HCT116 (cell line): ENCODE results near the gene CEP290. TPM values are rescaled to one million over a fixed set of nuclear protein-coding genes. Genes with fewer than 3 reads are reported as not detected.

Source experiments
- ATAC-seq: fragments of 200-7000 bp; cut with Tn5 transposase; 2 replicates; pipeline ENCODE4 v1.9.1; 2020; ENCODE audit warnings: mild to moderate bottlenecking, moderate library complexity
- BruUV-seq: library from RNA; stranded (reverse); fragments of 400-500 nt; replicated peaks from 2 replicates; lab custom pipeline; 2021; lab: Mats Ljungman, UMichigan
- CTCF ChIA-PET: fragments of 300-600 bp; sonication (Branson Sonifier 250); formaldehyde crosslinking; loops from one replicate; lab custom pipeline; 2021; ENCODE audit warnings: antibody characterized with exemption; lab: Charles Lee
- POLR2A ChIA-PET: fragments of 300-600, 350-600 bp; sonication (Branson Sonifier 250); formaldehyde crosslinking; loops from one replicate; lab custom pipeline; 2021; ENCODE audit warnings: antibody characterized with exemption; lab: Charles Lee
- RAD21 ChIA-PET, 2 experiments: fragments of 300-600 bp; sonication (Branson Sonifier 250); formaldehyde crosslinking; loops; one replicate each; lab custom pipeline; 2023; ENCODE audit warnings: low total read pairs in 2 of 2; ENCODE audit not compliant: uncharacterized antibody in 2 of 2, unreplicated experiment in 2 of 2, low non-redundant PET in 1 of 2; lab: Charles Lee
- DNase-seq: peaks from one replicate; pipeline ENCODE4 v3.0.0-alpha.2; 2010; ENCODE audit warnings: low read depth, low spot score
- H2AFZ ChIP-seq: fragments of 200-600 bp; shearing (Covaris generic), sonication (generic); 2 replicates; pipeline ENCODE4 v1.6.1; 2017; ENCODE audit warnings: low read depth, mixed run types, mixed read lengths, antibody characterized with exemption, low read length; ENCODE audit not compliant: poor library complexity, severe bottlenecking
- H3K27ac ChIP-seq: 2 replicates; pipeline ENCODE4 v1.5.1; 2012; ENCODE audit warnings: low read depth, low read length
- H3K27me3 ChIP-seq: fragments of 200-600 bp; sonication (generic); 2 replicates; pipeline ENCODE4 v1.6.1; 2016; ENCODE audit warnings: mixed run types, low read length, mixed read lengths; ENCODE audit not compliant: insufficient read depth
- H3K36me3 ChIP-seq, 2 experiments: fragments of 200-500 bp in 1 of 2; fragments of 200-600 bp in 1 of 2; sonication (Bioruptor generic) in 1 of 2; sonication (generic) in 1 of 2; 2 replicates each; pipeline versions ENCODE4 v1.5.1 to v1.6.1; 2014 to 2016; ENCODE audit warnings: low read length in 2 of 2, inconsistent platforms in 1 of 2, mixed read lengths in 1 of 2, mixed run types in 1 of 2; ENCODE audit not compliant: insufficient read depth in 2 of 2, control insufficient read depth in 1 of 2
- H3K4me1 ChIP-seq, 2 experiments: fragments of 200-600 bp in 1 of 2; sonication (generic) in 1 of 2; 2 replicates each; pipeline versions ENCODE4 v1.5.1 to v1.6.1; 2012 to 2017; ENCODE audit warnings: low read length in 2 of 2, inconsistent platforms in 1 of 2, mild to moderate bottlenecking in 1 of 2, mixed read lengths in 1 of 2, mixed run types in 1 of 2, moderate library complexity in 1 of 2; ENCODE audit not compliant: insufficient read depth in 2 of 2, control insufficient read depth in 1 of 2
- H3K4me2 ChIP-seq: fragments of 200-600 bp; sonication (generic); 2 replicates; pipeline ENCODE4 v1.6.1; 2017; ENCODE audit warnings: mixed run types, low read length, mixed read lengths
- H3K4me3 ChIP-seq, 2 experiments: fragments of 200-600 bp in 1 of 2; sonication (generic) in 1 of 2; replicated peaks in 1 of 2; 2 replicates each; pipeline ENCODE4 v1.5.1; 2011 to 2016; ENCODE audit warnings: low read length in 2 of 2, control low read depth in 1 of 2, low read depth in 1 of 2, mild to moderate bottlenecking in 1 of 2, mixed read lengths in 1 of 2, mixed run types in 1 of 2
- H3K79me2 ChIP-seq: fragments of 200-600 bp; sonication (generic); 2 replicates; pipeline ENCODE4 v1.6.1; 2017; ENCODE audit warnings: mild to moderate bottlenecking, mixed run types, low read length, moderate library complexity, mixed read lengths; ENCODE audit not compliant: insufficient read depth
- H3K9ac ChIP-seq: fragments of 200-600 bp; sonication (generic); 2 replicates; pipeline ENCODE4 v1.6.1; 2016; ENCODE audit warnings: low read length, mixed read lengths
- H3K9me2 ChIP-seq: fragments of 200-600 bp; sonication (generic), shearing (Covaris generic); 2 replicates; pipeline ENCODE4 v1.6.1; 2017; ENCODE audit warnings: mixed run types, mild to moderate bottlenecking, moderate library complexity; ENCODE audit not compliant: insufficient read depth
- H3K9me3 ChIP-seq, 2 experiments: fragments of 200-500 bp in 1 of 2; fragments of 200-600 bp in 1 of 2; sonication (Bioruptor generic) in 1 of 2; sonication (generic) in 1 of 2; 2 replicates each; pipeline ENCODE4 v1.6.1; 2014 to 2017; ENCODE audit warnings: low read length in 2 of 2, mixed read lengths in 2 of 2, inconsistent platforms in 1 of 2, low read depth in 1 of 2, mild to moderate bottlenecking in 1 of 2, mixed run types in 1 of 2, moderate library complexity in 1 of 2; ENCODE audit not compliant: control insufficient read depth in 1 of 2, insufficient read depth in 1 of 2
- H4K20me1 ChIP-seq: fragments of 200-600 bp; sonication (generic), shearing (Covaris generic); 2 replicates; pipeline ENCODE4 v1.6.1; 2017; ENCODE audit warnings: mixed run types, mild to moderate bottlenecking, moderate library complexity; ENCODE audit not compliant: insufficient read depth
- CBX3 ChIP-seq: IDR thresholded peaks from 2 replicates; pipeline ENCODE4 v1.6.1; 2012; ENCODE audit warnings: low read depth
- CEBPB ChIP-seq: IDR thresholded peaks from 2 replicates; pipeline ENCODE4 v1.6.1; 2012; ENCODE audit warnings: low read depth
- CTCF ChIP-seq, 3 experiments: fragments of 200-600 bp in 1 of 3; sonication (generic) in 1 of 3; IDR thresholded peaks in 2 of 3; conservative IDR thresholded peaks in 1 of 3; 2 replicates each; pipeline ENCODE4 v1.5.1; 2012 to 2017; ENCODE audit warnings: low read depth in 2 of 3, low read length in 2 of 3, antibody characterized with exemption in 1 of 3, borderline replicate concordance in 1 of 3, control low read depth in 1 of 3, mild to moderate bottlenecking in 1 of 3, mixed read lengths in 1 of 3, mixed run types in 1 of 3, moderate library complexity in 1 of 3; ENCODE audit not compliant: insufficient read depth in 1 of 3
- EGR1 ChIP-seq: IDR thresholded peaks from 2 replicates; pipeline ENCODE4 v1.6.1; 2012; ENCODE audit warnings: low read depth
- EZH2phosphoT487 ChIP-seq: fragments of 200-600 bp; IDR thresholded peaks from 2 replicates; pipeline ENCODE4 v1.6.1; 2018; ENCODE audit warnings: antibody characterized with exemption, borderline replicate concordance
- FOSL1 ChIP-seq: IDR thresholded peaks from 2 replicates; pipeline ENCODE4 v1.6.1; 2012; ENCODE audit warnings: low read depth
- JUND ChIP-seq: IDR thresholded peaks from 2 replicates; pipeline ENCODE4 v1.6.1; 2012
- RAD21 ChIP-seq: IDR thresholded peaks from 2 replicates; pipeline ENCODE4 v1.6.1; 2012; ENCODE audit warnings: low read depth, mild to moderate bottlenecking
- SIN3A ChIP-seq: IDR thresholded peaks from 2 replicates; pipeline ENCODE4 v1.6.1; 2012; ENCODE audit warnings: low read depth
- SP1 ChIP-seq: IDR thresholded peaks from 2 replicates; pipeline ENCODE4 v1.6.1; 2012; ENCODE audit warnings: low read depth
- SRF ChIP-seq: IDR thresholded peaks from 2 replicates; pipeline ENCODE4 v1.6.1; 2012; ENCODE audit warnings: low read depth
- YY1 ChIP-seq: IDR thresholded peaks from 2 replicates; pipeline ENCODE4 v1.6.1; 2011; ENCODE audit warnings: low read length, low read depth, moderate library complexity, mild to moderate bottlenecking; ENCODE audit not compliant: insufficient replicate concordance; ENCODE audit errors: extremely low read depth
- ZFX ChIP-seq: fragments of 450-650 bp; IDR thresholded peaks from 2 replicates; pipeline ENCODE4 v1.6.1; 2017
- ZNF274 ChIP-seq: fragments of 200-500 bp; sonication (Bioruptor generic); IDR thresholded peaks from 2 replicates; pipeline ENCODE4 v1.6.1; 2014; ENCODE audit warnings: mild to moderate bottlenecking, low read depth, low read length, inconsistent platforms
- intact Hi-C: fragments of 100-400 bp; cut with micrococcal nuclease; formaldehyde crosslinking; loops from 2 replicates; pipeline ENCODE4 v1.10.0; 2022
- total RNA-seq: library from RNA; stranded (reverse); gene quantifications from one replicate; pipeline ENCODE4 v1.2.1, GENCODE V29; 2021; ENCODE audit not compliant: unreplicated experiment

Gene CEP290
- total RNA-seq, 1 experiment from 2014 or later, result 13.6 TPM

DNA sequence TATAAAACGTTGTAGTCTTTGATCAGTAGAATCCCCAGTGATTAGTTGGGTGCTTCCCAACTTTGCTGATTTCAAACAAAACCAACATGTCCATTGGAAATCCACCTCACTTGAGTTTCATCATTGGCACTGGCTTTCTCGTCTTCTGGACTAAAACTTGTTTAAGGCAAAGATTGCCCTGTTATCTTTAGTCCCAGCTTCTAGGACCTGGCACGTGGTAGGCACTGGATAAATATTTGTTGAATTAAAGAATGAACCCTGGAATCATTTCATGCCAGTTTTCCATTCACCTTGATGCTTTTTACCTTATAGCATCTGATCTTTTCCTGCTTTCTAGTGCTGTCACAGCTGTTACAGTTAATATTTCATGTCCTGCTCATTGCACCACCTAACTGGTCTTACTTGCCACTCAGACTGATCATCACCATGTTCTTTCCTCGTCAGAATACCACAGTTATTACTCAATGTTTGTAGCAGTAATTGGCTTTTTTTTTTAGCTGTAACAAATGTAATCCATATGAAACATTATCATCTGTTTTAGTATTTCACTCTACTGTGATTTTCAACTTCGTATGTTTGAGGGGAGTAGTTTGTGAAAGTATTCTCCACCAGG is 105.4 kb downstream of the CEP290 start:
- Histone ChIP-seq H4K20me1 (peaks cover 5% of the 10 kb centered on the region; the same call in 1 of the 2 replicates), H3K36me3 (peaks cover 0 to 9% of the 10 kb centered on the region in 2 experiments; a peak in 2 of 4 replicates), H3K27me3 (no peaks in the 10 kb centered on the region), H3K4me3 (peak overlapping the region; percentile 74 to 76), H3K9ac (peak overlapping the region; percentile 90), H3K4me1 (peaks cover 3 to 12% of the 10 kb centered on the region in 2 experiments; a peak in 3 of 4 replicates), H3K9me2 (no peaks in the 10 kb centered on the region), H3K9me3 (no peaks in the 10 kb centered on the region), H3K27ac (no peak overlapping the region), H2AFZ (no peak overlapping the region), H3K79me2 (peaks cover 60% of the 10 kb centered on the region), H3K4me2 (peak overlapping the region; percentile 88)
- ATAC-seq (no peak), DNase-seq (no peak)
- RAD21 ChIA-PET, result no interaction called here
- intact Hi-C loops, result no loop called here
- TF ChIP-seq ZNF274 (no peak), EZH2phosphoT487 (no peak), SRF (no peak), ZFX (no peak), CBX3 (no peak), YY1 (no peak), JUND (no peak), CEBPB (no peak), SP1 (no peak), RAD21 (no peak), CTCF (IDR thresholded peaks at IDR 0.05 in 2 of 3, conservative IDR thresholded peaks at IDR 0.05 in 1 of 3; ENCODE audit: borderline replicate concordance in 1 of 3, insufficient read depth in 1 of 3, low read depth in 2 of 3, low read length in 2 of 3) (no peak), SIN3A (no peak), FOSL1 (no peak), EGR1 (no peak)
- CTCF ChIA-PET, result no interaction called here
- BruUV-seq, result TSS peak; percentile 44
- POLR2A ChIA-PET, result no interaction called here
